Tibial nerve (tissue), 4 donors: ENCODE results near the gene RAB17.

Experiments
- EP300 ChIP-seq, 2 donors: sonication (generic); formaldehyde crosslinking; IDR thresholded peaks; one replicate each; pipeline ENCODE4 v1.6.1; 2017; ENCODE audit warnings: antibody characterized with exemption in 2 of 2, mild to moderate bottlenecking in 1 of 2
- POLR2A ChIP-seq, 2 donors: fragments of 450-650 bp; IDR thresholded peaks; one replicate each; pipeline ENCODE4 v1.6.1; 2017; ENCODE audit warnings: antibody characterized with exemption in 2 of 2, mild to moderate bottlenecking in 2 of 2, moderate library complexity in 2 of 2
- TF ChIP-seq, protein P1 (sequence below), 5 experiments: fragments of 200-600 bp in 3 of 5; fragments of 450-650 bp in 2 of 5; sonication (generic) in 3 of 5; IDR thresholded peaks; one replicate each; pipeline ENCODE4 v1.5.1; 2016 to 2019; ENCODE audit warnings: antibody characterized with exemption in 5 of 5, mild to moderate bottlenecking in 3 of 5, moderate library complexity in 2 of 5

- no peak for TF ChIP-seq POLR2A (IDR thresholded peaks at IDR 0.05)
- TF ChIP-seq, protein P1, sequence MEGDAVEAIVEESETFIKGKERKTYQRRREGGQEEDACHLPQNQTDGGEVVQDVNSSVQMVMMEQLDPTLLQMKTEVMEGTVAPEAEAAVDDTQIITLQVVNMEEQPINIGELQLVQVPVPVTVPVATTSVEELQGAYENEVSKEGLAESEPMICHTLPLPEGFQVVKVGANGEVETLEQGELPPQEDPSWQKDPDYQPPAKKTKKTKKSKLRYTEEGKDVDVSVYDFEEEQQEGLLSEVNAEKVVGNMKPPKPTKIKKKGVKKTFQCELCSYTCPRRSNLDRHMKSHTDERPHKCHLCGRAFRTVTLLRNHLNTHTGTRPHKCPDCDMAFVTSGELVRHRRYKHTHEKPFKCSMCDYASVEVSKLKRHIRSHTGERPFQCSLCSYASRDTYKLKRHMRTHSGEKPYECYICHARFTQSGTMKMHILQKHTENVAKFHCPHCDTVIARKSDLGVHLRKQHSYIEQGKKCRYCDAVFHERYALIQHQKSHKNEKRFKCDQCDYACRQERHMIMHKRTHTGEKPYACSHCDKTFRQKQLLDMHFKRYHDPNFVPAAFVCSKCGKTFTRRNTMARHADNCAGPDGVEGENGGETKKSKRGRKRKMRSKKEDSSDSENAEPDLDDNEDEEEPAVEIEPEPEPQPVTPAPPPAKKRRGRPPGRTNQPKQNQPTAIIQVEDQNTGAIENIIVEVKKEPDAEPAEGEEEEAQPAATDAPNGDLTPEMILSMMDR (IDR thresholded peaks at IDR 0.05) = peak; percentile 17 to 71 (median 38)
- no peak for TF ChIP-seq EP300 (IDR thresholded peaks at IDR 0.05)
Observed at GRCh38 chr2:237581751-237582746, 8.5 kb downstream of the RAB17 start.
